Brain microvascular endothelial cell (primary cell): ENCODE results near the gene SCP2D1.

Experiments
- DNase-seq: peaks from one replicate; pipeline ENCODE4 v3.0.0-alpha.2; 2020
- H3K27ac ChIP-seq: fragments of 250-450 bp; sonication (Bioruptor Pico); 2 replicates; pipeline ENCODE4 v1.5.1; 2020; ENCODE audit warnings: mild to moderate bottlenecking, moderate library complexity
- H3K27me3 ChIP-seq: fragments of 250-450 bp; sonication (Bioruptor Pico); replicated peaks from 2 replicates; pipeline ENCODE4 v1.5.1; 2020; ENCODE audit warnings: mild to moderate bottlenecking
- H3K36me3 ChIP-seq: fragments of 250-450 bp; sonication (Bioruptor Pico); replicated peaks from 2 replicates; pipeline ENCODE4 v1.5.1; 2020; ENCODE audit warnings: mild to moderate bottlenecking
- H3K4me3 ChIP-seq: 2 replicates; pipeline ENCODE4 v1.5.1; 2011; ENCODE audit warnings: low read depth, mild to moderate bottlenecking, control low read depth, low read length, moderate library complexity
- in situ Hi-C: cut with HindIII; loops from 2 replicates; pipeline ENCODE4 v1.10.0; 2017; ENCODE audit warnings: low sequenced_read_pairs, low pct_ligation_motif_present
- TF ChIP-seq, protein P1 (sequence below): IDR thresholded peaks from 2 replicates; pipeline ENCODE4 v1.5.1; 2011; ENCODE audit warnings: low read depth, mild to moderate bottlenecking, moderate library complexity, low read length, control low read depth, inconsistent platforms; ENCODE audit errors: missing control alignments

SCP2D1 gene

GRCh38 chr20:18856873-18857272 is 43.3 kb downstream of the SCP2D1 start:
- no peak overlapping the region for H3K27ac ChIP-seq
- no peaks in the 10 kb centered on the region for H3K36me3 ChIP-seq
- no peak for DNase-seq
- no peak overlapping the region for H3K4me3 ChIP-seq
- in situ Hi-C loops: no loop called here
- TF ChIP-seq, protein P1, sequence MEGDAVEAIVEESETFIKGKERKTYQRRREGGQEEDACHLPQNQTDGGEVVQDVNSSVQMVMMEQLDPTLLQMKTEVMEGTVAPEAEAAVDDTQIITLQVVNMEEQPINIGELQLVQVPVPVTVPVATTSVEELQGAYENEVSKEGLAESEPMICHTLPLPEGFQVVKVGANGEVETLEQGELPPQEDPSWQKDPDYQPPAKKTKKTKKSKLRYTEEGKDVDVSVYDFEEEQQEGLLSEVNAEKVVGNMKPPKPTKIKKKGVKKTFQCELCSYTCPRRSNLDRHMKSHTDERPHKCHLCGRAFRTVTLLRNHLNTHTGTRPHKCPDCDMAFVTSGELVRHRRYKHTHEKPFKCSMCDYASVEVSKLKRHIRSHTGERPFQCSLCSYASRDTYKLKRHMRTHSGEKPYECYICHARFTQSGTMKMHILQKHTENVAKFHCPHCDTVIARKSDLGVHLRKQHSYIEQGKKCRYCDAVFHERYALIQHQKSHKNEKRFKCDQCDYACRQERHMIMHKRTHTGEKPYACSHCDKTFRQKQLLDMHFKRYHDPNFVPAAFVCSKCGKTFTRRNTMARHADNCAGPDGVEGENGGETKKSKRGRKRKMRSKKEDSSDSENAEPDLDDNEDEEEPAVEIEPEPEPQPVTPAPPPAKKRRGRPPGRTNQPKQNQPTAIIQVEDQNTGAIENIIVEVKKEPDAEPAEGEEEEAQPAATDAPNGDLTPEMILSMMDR: no peak
- no peaks in the 10 kb centered on the region for H3K27me3 ChIP-seq

GRCh38 chr20:18857640-18858039 is 44.1 kb downstream of the SCP2D1 start:
- H3K27me3 ChIP-seq: no peaks in the 10 kb centered on the region
- TF ChIP-seq, protein P1: no peak
- no peaks in the 10 kb centered on the region for H3K36me3 ChIP-seq
- H3K27ac ChIP-seq: no peak overlapping the region
- no peak for DNase-seq
- in situ Hi-C loops: no loop called here
- H3K4me3 ChIP-seq: no peak overlapping the region

GRCh38 chr20:18858816-18859215 is 45.2 kb downstream of the SCP2D1 start:
- Histone ChIP-seq H3K4me3 (no peak overlapping the region), H3K27ac (no peak overlapping the region), H3K36me3 (no peaks in the 10 kb centered on the region), H3K27me3 (no peaks in the 10 kb centered on the region)
- in situ Hi-C loops: no loop called here
- no peak for DNase-seq
- TF ChIP-seq, protein P1: no peak
